ENCODE measurements around the gene PLN.

Gene PLN

GRCh38 chr6:118579786-118580185 is 31.7 kb downstream of the PLN start:
- DNase-seq (ENCODE audit: low read depth in 2 of 2) = no peak

GRCh38 chr6:118580585-118581419 is 32.7 kb downstream of the PLN start:
- DNase-seq (ENCODE audit: low read depth in 2 of 2) = no peak

- DNase-seq (ENCODE audit: low read depth in 2 of 2) = no peak
These were observed 33.4 kb downstream of the PLN start for GRCh38 chr6:118581489-118581959.

- no peak for DNase-seq (ENCODE audit: low read depth in 2 of 2)
These were observed 36.8 kb downstream of the PLN start for GRCh38 chr6:118584911-118585310.

- no peak for DNase-seq (ENCODE audit: low read depth in 2 of 2)
These were observed 38.8 kb downstream of the PLN start for GRCh38 chr6:118586746-118587485.

GRCh38 chr6:118588626-118589025 is 40.5 kb downstream of the PLN start:
- DNase-seq (ENCODE audit: low read depth in 2 of 2) = no peak

- no peak for DNase-seq (ENCODE audit: low read depth in 2 of 2)
These were observed 41.1 kb downstream of the PLN start for GRCh38 chr6:118589186-118589585.

- DNase-seq (ENCODE audit: low read depth in 2 of 2) = no peak
These were observed 41.7 kb downstream of the PLN start for GRCh38 chr6:118589649-118590365.

- no peak for DNase-seq (ENCODE audit: low read depth in 2 of 2)
These were observed 43.8 kb downstream of the PLN start for GRCh38 chr6:118591897-118592296.

GRCh38 chr6:118594877-118595276 is 46.8 kb downstream of the PLN start:
- DNase-seq (ENCODE audit: low read depth in 2 of 2) = no peak

- DNase-seq (ENCODE audit: low read depth in 2 of 2) = no peak
These were observed 48.8 kb downstream of the PLN start for GRCh38 chr6:118596774-118597320.

GRCh38 chr6:118597636-118598035 is 49.5 kb downstream of the PLN start:
- DNase-seq (ENCODE audit: low read depth in 2 of 2) = no peak

GRCh38 chr6:118598324-118598723 is 50.2 kb downstream of the PLN start:
- no peak for DNase-seq (ENCODE audit: low read depth in 2 of 2)

GRCh38 chr6:118602300-118602699 is 54.2 kb downstream of the PLN start:
- no peak for DNase-seq (ENCODE audit: low read depth in 2 of 2)

- no peak for DNase-seq (ENCODE audit: low read depth in 2 of 2)
These were observed 55.3 kb downstream of the PLN start for GRCh38 chr6:118603372-118603771.

GRCh38 chr6:118606268-118606667 is 58.2 kb downstream of the PLN start:
- no peak for DNase-seq (ENCODE audit: low read depth in 2 of 2)

GRCh38 chr6:118606858-118607257 is 58.8 kb downstream of the PLN start:
- no peak for DNase-seq (ENCODE audit: low read depth in 2 of 2)

All from stimulated activated CD8-positive, alpha-beta memory T cell treated with anti-CD3 and anti-CD28 coated beads, Interleukin-15, amount 100 ng/mL, for 4 hours (primary cell).